SK-N-SH (cell line): Measurements from ENCODE around the gene TMEM255B. TPM values are rescaled to one million over a fixed set of nuclear protein-coding genes. Genes with fewer than 3 reads are reported as not detected.

Source experiments
- CTCF ChIA-PET: fragments of 300-600, 350-600 bp; formaldehyde crosslinking; extraction: SDS; loops from one replicate; lab custom pipeline; 2021; lab: Yijun Ruan, JAX
- POLR2A ChIA-PET: fragments of 350-600 bp; sonication (Branson Sonifier 250); formaldehyde crosslinking; extraction: SDS; loops from one replicate; lab custom pipeline; 2020; ENCODE audit warnings: antibody characterized with exemption, inconsistent platforms; lab: Yijun Ruan, JAX
- DNase-seq: peaks from one replicate; pipeline ENCODE4 v3.0.0; 2012
- H2AFZ ChIP-seq: fragments of 200-600 bp; sonication (generic); 2 replicates; pipeline ENCODE4 v1.8.1; 2016; ENCODE audit warnings: antibody characterized with exemption, mild to moderate bottlenecking, low read depth
- H3F3A ChIP-seq: fragments of 200-600 bp; sonication (generic); replicated peaks from 2 replicates; pipeline ENCODE3; 2016; ENCODE audit warnings: antibody characterized with exemption, mild to moderate bottlenecking; ENCODE audit not compliant: insufficient read depth
- H3K27ac ChIP-seq, 2 experiments: fragments of 200-500 bp in 1 of 2; fragments of 200-600 bp in 1 of 2; sonication (Bioruptor generic) in 1 of 2; sonication (generic), shearing (Covaris generic) in 1 of 2; 2 replicates each; pipeline versions ENCODE4 v1.5.1 to v1.6.1; 2014 to 2016; ENCODE audit warnings: low read depth in 2 of 2, inconsistent platforms in 1 of 2, low read length in 1 of 2, mild to moderate bottlenecking in 1 of 2, mixed read lengths in 1 of 2
- H3K27me3 ChIP-seq: fragments of 200-600 bp; sonication (generic), shearing (Covaris generic); 2 replicates; pipeline ENCODE4 v1.6.1; 2016; ENCODE audit warnings: mixed run types; ENCODE audit not compliant: insufficient read depth
- H3K36me3 ChIP-seq, 2 experiments: fragments of 200-500 bp in 1 of 2; fragments of 200-600 bp in 1 of 2; sonication (Bioruptor generic) in 1 of 2; sonication (generic) in 1 of 2; replicated peaks in 1 of 2; 2 replicates each; pipeline versions ENCODE3 to v1.5.1; 2014 to 2016; ENCODE audit warnings: low read length in 1 of 2, mild to moderate bottlenecking in 1 of 2; ENCODE audit not compliant: insufficient read depth in 2 of 2, control insufficient read depth in 1 of 2
- H3K4me1 ChIP-seq, 2 experiments: fragments of 200-500 bp in 1 of 2; fragments of 200-600 bp in 1 of 2; sonication (Bioruptor generic) in 1 of 2; sonication (generic), shearing (Covaris generic) in 1 of 2; 2 replicates each; pipeline versions ENCODE4 v1.5.1 to v1.6.1; 2014 to 2016; ENCODE audit warnings: low read depth in 1 of 2, low read length in 1 of 2, mixed run types in 1 of 2; ENCODE audit not compliant: insufficient read depth in 2 of 2, control insufficient read depth in 1 of 2
- H3K4me2 ChIP-seq: fragments of 200-600 bp; sonication (generic), shearing (Covaris generic); 2 replicates; pipeline ENCODE4 v1.6.1; 2017; ENCODE audit warnings: mixed run types
- H3K4me3 ChIP-seq, 2 experiments: fragments of 200-500 bp in 1 of 2; fragments of 200-600 bp in 1 of 2; sonication (Bioruptor generic) in 1 of 2; sonication (generic), shearing (Covaris generic) in 1 of 2; 2 replicates each; pipeline versions ENCODE4 v1.5.1 to v1.8.1; 2014 to 2016; ENCODE audit warnings: low read depth in 2 of 2, inconsistent platforms in 1 of 2, low read length in 1 of 2, mild to moderate bottlenecking in 1 of 2, mixed read lengths in 1 of 2, moderate library complexity in 1 of 2
- H3K79me2 ChIP-seq: fragments of 200-600 bp; sonication (generic); 2 replicates; pipeline ENCODE4 v1.8.1; 2017; ENCODE audit warnings: mild to moderate bottlenecking; ENCODE audit not compliant: insufficient read depth
- H3K9ac ChIP-seq: fragments of 200-600 bp; sonication (generic); 2 replicates; pipeline ENCODE4 v1.6.1; 2017; ENCODE audit warnings: mixed run types
- H3K9me2 ChIP-seq: fragments of 200-600 bp; sonication (generic); 2 replicates; pipeline ENCODE4 v1.6.1; 2017; ENCODE audit warnings: mixed run types
- H3K9me3 ChIP-seq: fragments of 200-600 bp; sonication (generic); 2 replicates; pipeline ENCODE4 v1.6.1; 2017; ENCODE audit warnings: mixed run types, mild to moderate bottlenecking, moderate library complexity
- H4K20me1 ChIP-seq: fragments of 200-600 bp; sonication (generic); 2 replicates; pipeline ENCODE4 v1.6.1; 2017; ENCODE audit warnings: mild to moderate bottlenecking, mixed run types; ENCODE audit not compliant: insufficient read depth
- CHD2 ChIP-seq: fragments of 150-350 bp; IDR thresholded peaks from 2 replicates; pipeline ENCODE4 v1.6.1; 2018; ENCODE audit warnings: low read length; ENCODE audit not compliant: partially characterized antibody
- ELF1 ChIP-seq: IDR thresholded peaks from 2 replicates; pipeline ENCODE4 v1.4.0; 2012
- EP300 ChIP-seq, 2 experiments: IDR thresholded peaks; 2 replicates each; pipeline versions ENCODE4 v1.4.0 to v1.6.1; 2012; ENCODE audit warnings: borderline replicate concordance in 1 of 2, low read depth in 1 of 2, low read length in 1 of 2
- FOXJ3 ChIP-seq: sonication (generic); formaldehyde crosslinking; IDR thresholded peaks from 2 replicates; pipeline ENCODE4 v1.5.1; 2020; ENCODE audit warnings: mild to moderate bottlenecking, missing genetic modification reagents
- MAX ChIP-seq: IDR thresholded peaks from 2 replicates; pipeline ENCODE4 v1.4.0; 2012; ENCODE audit warnings: low read depth
- MEF2A ChIP-seq: IDR thresholded peaks from 2 replicates; pipeline ENCODE4 v1.4.0; 2012; ENCODE audit warnings: low read depth, borderline replicate concordance
- MXI1 ChIP-seq: IDR thresholded peaks from 2 replicates; pipeline ENCODE4 v1.6.1; 2012; ENCODE audit warnings: mild to moderate bottlenecking, low read depth, low read length, improper control_type of control experiment
- NFIC ChIP-seq: IDR thresholded peaks from 2 replicates; pipeline ENCODE4 v1.4.0; 2012; ENCODE audit warnings: borderline replicate concordance
- TAF1 ChIP-seq: IDR thresholded peaks from 2 replicates; pipeline ENCODE4 v1.6.1; 2012; ENCODE audit warnings: low read depth, mild to moderate bottlenecking, low read length, moderate library complexity, borderline replicate concordance
- WGBS: methylation state at CpG from one replicate; pipeline ENCODE4 v1.1.6; 2017; ENCODE audit warnings: low lambda C conversion rate; 5-methylcytosine and 5-hydroxymethylcytosine counted together
- polyA plus RNA-seq, 3 experiments: library from polyadenylated mRNA; depleted of rRNA; stranded (reverse); fragments of >200 nt; gene quantifications; 2 replicates each; pipeline ENCODE4 v1.2.3, GENCODE V29; 2012
- TF ChIP-seq, protein P1 (sequence below): fragments of 150-350 bp; IDR thresholded peaks from 2 replicates; pipeline ENCODE4 v1.6.1; 2017; ENCODE audit warnings: antibody characterized with exemption, low read length, low read depth, borderline replicate concordance
- TF ChIP-seq, protein P2 (sequence below): IDR thresholded peaks from 2 replicates; pipeline ENCODE4 v1.6.1; 2012; ENCODE audit warnings: mild to moderate bottlenecking, low read depth, low read length, moderate library complexity
- TF ChIP-seq, protein P3 (sequence below): fragments of 200-600 bp; sonication (generic); IDR thresholded peaks from 2 replicates; pipeline ENCODE4 v1.6.1; 2017; ENCODE audit warnings: antibody characterized with exemption, mild to moderate bottlenecking, moderate library complexity

TMEM255B gene
- polyA plus RNA-seq, 1 of the 3 experiments (the other 2 are of a cell fraction), result 14.8 TPM

GRCh38 chr13:113728571-113729054 is 30.4 kb upstream of the TMEM255B start:
- Histone ChIP-seq H3K4me3 (no peak overlapping the region), H3K9ac (no peak overlapping the region), H3K27me3 (no peaks in the 10 kb centered on the region), H4K20me1 (no peaks in the 10 kb centered on the region), H3K36me3 (no peaks in the 10 kb centered on the region), H3K9me3 (no peaks in the 10 kb centered on the region), H3F3A (peaks cover 13% of the 10 kb centered on the region), H3K79me2 (no peaks in the 10 kb centered on the region), H3K9me2 (no peaks in the 10 kb centered on the region), H2AFZ (no peak overlapping the region), H3K4me2 (no peak overlapping the region), H3K27ac (no peak overlapping the region; a peak in 1 of 4 replicates), H3K4me1 (peaks cover 0 to 32% of the 10 kb centered on the region in 2 experiments; a peak in 1 of 4 replicates)
- ChIA-PET CTCF (interaction anchor here (1.1 kb wide), 1 partner anchor 13 kb away, joined by 3 read pairs; no protein-coding TSS in a partner anchor), POLR2A (no interaction called here)
- TF ChIP-seq ELF1, result no peak
- TF ChIP-seq, protein P1, sequence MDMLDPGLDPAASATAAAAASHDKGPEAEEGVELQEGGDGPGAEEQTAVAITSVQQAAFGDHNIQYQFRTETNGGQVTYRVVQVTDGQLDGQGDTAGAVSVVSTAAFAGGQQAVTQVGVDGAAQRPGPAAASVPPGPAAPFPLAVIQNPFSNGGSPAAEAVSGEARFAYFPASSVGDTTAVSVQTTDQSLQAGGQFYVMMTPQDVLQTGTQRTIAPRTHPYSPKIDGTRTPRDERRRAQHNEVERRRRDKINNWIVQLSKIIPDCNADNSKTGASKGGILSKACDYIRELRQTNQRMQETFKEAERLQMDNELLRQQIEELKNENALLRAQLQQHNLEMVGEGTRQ, result no peak
- TF ChIP-seq NFIC, result no peak
- TF ChIP-seq, protein P2, sequence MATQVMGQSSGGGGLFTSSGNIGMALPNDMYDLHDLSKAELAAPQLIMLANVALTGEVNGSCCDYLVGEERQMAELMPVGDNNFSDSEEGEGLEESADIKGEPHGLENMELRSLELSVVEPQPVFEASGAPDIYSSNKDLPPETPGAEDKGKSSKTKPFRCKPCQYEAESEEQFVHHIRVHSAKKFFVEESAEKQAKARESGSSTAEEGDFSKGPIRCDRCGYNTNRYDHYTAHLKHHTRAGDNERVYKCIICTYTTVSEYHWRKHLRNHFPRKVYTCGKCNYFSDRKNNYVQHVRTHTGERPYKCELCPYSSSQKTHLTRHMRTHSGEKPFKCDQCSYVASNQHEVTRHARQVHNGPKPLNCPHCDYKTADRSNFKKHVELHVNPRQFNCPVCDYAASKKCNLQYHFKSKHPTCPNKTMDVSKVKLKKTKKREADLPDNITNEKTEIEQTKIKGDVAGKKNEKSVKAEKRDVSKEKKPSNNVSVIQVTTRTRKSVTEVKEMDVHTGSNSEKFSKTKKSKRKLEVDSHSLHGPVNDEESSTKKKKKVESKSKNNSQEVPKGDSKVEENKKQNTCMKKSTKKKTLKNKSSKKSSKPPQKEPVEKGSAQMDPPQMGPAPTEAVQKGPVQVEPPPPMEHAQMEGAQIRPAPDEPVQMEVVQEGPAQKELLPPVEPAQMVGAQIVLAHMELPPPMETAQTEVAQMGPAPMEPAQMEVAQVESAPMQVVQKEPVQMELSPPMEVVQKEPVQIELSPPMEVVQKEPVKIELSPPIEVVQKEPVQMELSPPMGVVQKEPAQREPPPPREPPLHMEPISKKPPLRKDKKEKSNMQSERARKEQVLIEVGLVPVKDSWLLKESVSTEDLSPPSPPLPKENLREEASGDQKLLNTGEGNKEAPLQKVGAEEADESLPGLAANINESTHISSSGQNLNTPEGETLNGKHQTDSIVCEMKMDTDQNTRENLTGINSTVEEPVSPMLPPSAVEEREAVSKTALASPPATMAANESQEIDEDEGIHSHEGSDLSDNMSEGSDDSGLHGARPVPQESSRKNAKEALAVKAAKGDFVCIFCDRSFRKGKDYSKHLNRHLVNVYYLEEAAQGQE, result no peak
- no peak for TF ChIP-seq EP300 (IDR thresholded peaks at IDR 0.05; ENCODE audit: borderline replicate concordance in 1 of 2, low read depth in 1 of 2, low read length in 1 of 2)
- no peak for TF ChIP-seq MEF2A
- DNase-seq, result no peak
- 86% methylated on average over 8 of the region's 16 CpGs for WGBS

DNA sequence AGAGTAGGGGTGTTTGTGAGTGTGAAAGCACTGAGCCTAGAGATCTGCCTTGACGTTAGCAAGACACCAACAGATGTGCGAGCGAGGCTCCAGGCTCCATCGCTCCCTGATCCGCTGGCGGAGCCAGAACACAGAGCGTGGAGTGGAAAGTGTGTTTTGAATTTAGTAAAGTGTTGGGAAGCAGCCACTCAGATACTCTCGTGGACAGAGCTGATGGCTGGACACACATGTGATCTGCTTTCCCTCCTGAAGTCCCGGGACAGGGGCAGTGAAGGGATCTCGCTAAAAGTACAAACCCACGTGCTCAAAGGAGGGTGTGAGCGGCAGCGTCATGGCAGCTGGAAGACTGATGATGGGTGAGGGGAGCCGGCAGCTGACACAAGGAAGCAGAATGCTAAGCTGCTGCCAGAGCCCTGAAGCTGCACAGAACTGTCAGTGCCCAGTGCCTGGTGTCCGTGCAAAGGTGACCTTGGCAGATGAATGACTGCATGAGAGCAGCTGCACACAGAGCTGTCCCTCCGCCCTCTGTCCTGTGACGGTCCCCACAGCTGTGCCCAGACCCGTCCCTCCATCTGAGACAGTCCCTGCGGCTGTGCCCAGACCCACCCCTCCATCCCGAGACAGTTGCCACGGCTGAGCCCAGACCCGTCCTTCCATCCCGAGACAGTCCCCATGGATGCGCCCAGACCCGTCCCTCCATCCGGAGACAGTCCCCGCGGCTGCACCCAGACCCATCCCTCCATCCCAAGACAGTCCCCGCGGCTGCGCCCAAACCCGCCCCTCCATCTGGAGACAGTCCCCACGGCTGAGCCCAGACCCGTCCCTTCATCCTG is 29.6 kb upstream of the TMEM255B start:
- TF ChIP-seq TAF1, result no peak
- TF ChIP-seq, protein P3, sequence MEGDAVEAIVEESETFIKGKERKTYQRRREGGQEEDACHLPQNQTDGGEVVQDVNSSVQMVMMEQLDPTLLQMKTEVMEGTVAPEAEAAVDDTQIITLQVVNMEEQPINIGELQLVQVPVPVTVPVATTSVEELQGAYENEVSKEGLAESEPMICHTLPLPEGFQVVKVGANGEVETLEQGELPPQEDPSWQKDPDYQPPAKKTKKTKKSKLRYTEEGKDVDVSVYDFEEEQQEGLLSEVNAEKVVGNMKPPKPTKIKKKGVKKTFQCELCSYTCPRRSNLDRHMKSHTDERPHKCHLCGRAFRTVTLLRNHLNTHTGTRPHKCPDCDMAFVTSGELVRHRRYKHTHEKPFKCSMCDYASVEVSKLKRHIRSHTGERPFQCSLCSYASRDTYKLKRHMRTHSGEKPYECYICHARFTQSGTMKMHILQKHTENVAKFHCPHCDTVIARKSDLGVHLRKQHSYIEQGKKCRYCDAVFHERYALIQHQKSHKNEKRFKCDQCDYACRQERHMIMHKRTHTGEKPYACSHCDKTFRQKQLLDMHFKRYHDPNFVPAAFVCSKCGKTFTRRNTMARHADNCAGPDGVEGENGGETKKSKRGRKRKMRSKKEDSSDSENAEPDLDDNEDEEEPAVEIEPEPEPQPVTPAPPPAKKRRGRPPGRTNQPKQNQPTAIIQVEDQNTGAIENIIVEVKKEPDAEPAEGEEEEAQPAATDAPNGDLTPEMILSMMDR, result no peak
- peak; percentile 36 for TF ChIP-seq CHD2
- TF ChIP-seq MAX, result no peak
- TF ChIP-seq FOXJ3 (CRISPR knock-in tag), result no peak
- TF ChIP-seq MXI1, result peak; percentile 62; the same call in 1 of the 2 replicates
- TF ChIP-seq, all 33 proteins: peak for 2
- Histone ChIP-seq H4K20me1 (no peaks in the 10 kb centered on the region), H3K4me2 (no peak overlapping the region), H3K27me3 (no peaks in the 10 kb centered on the region), H3K9me2 (no peaks in the 10 kb centered on the region), H3K4me3 (no peak overlapping the region; a peak in 1 of 4 replicates), H3F3A (peaks cover 9% of the 10 kb centered on the region), H3K79me2 (no peaks in the 10 kb centered on the region), H3K9me3 (no peaks in the 10 kb centered on the region), H3K36me3 (no peaks in the 10 kb centered on the region), H2AFZ (no peak overlapping the region), H3K9ac (no peak overlapping the region), H3K4me1 (peaks cover 0 to 24% of the 10 kb centered on the region in 2 experiments; a peak in 1 of 4 replicates), H3K27ac (peak overlapping the region in 1 of 2 experiments; percentile 28; a peak in 2 of 4 replicates)
- CTCF ChIA-PET, result interaction anchor here (1.1 kb wide), 1 partner anchor 13 kb away, joined by 3 read pairs; no protein-coding TSS in a partner anchor
- POLR2A ChIA-PET, result no interaction called here
- 43% methylated on average over 20 of the region's 34 CpGs for WGBS
- DNase-seq, result peak; percentile 70
